CD4-positive, alpha-beta T cell treated with Interleukin-15 for 1 hour (primary cell): Measurements from ENCODE around the gene KCNMA1.
"Not testable (repeated sequence)": the region's sequence is repeated elsewhere in the genome, so short reads cannot be mapped to it uniquely, and the experiment has no call there.

Experiments used
- DNase-seq: peaks from one replicate; pipeline ENCODE4 v3.0.0-alpha.2; 2020

The KCNMA1 gene

DNA sequence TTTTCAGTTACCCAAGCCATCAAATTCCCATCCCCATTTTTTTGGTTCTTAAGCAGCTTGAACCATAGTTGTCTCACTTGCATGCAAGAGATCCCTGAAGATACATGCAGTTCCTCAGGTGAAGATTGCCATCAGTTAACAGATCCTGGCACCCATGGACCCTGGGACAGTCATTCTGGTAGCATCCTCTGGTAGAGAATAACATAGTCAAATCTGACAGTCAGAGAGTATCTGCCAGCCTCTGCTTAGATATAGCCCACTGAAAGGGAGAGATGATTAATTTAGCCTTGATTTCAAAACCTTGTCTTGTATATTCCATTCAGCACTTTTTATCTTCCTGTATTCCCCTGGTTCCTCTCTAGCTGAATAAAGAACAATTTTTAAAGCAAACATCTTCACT lies 280.4 kb downstream of the KCNMA1 start:
- no peak for DNase-seq

- no peak for DNase-seq
Observed at GRCh38 chr10:77355844-77356243, 281.8 kb downstream of the KCNMA1 start.

DNA sequence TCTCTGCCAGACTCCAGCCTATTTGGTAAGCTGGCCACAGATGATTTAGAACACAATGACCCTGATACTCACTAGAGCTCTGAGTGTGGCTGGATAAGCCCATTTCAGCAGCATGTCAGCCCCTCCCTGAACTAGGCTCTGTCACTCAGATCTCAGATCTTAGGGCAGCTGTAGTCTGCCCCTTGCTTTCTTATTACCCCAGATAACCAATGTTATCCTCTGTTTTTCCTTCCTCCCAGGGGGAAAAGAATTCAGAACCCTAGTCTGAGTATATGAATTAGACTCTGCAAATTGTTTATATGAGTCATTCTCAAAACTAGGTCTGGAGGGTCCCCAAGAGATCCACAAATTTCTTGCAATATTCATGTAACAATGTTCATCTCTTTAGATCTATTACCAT lies 286.2 kb downstream of the KCNMA1 start:
- no peak for DNase-seq

- DNase-seq, result no peak
Observed at GRCh38 chr10:77350711-77351119, 286.9 kb downstream of the KCNMA1 start.

GRCh38 chr10:77350134-77350533 lies 287.5 kb downstream of the KCNMA1 start:
- no peak for DNase-seq

- DNase-seq, result no peak
Observed at GRCh38 chr10:77349226-77349625, 288.4 kb downstream of the KCNMA1 start.

DNA sequence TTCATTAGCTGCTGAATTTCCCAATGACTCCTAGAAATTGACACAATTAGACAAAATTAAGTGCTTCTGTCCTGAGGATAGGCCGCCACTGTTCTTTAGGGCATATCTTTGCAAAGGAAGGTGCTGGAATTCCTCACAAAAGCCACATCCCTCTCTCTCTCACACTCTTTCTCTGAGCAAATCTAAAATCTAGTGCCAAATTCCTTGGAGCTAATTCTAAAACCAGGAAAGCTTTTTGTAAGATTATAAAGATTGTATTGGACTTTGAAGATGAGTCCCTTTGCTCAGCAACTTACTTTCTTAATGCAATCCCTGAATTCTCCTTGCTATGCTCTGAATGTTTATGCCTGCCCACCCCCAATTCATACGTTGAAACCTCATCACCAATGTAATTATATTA lies 288.9 kb downstream of the KCNMA1 start:
- no peak for DNase-seq

GRCh38 chr10:77348082-77348481 lies 289.5 kb downstream of the KCNMA1 start:
- DNase-seq, result no peak

GRCh38 chr10:77347052-77347451 lies 290.6 kb downstream of the KCNMA1 start:
- DNase-seq, result no peak

- DNase-seq, result no peak
Observed at GRCh38 chr10:77341055-77341454, 296.6 kb downstream of the KCNMA1 start.

DNA sequence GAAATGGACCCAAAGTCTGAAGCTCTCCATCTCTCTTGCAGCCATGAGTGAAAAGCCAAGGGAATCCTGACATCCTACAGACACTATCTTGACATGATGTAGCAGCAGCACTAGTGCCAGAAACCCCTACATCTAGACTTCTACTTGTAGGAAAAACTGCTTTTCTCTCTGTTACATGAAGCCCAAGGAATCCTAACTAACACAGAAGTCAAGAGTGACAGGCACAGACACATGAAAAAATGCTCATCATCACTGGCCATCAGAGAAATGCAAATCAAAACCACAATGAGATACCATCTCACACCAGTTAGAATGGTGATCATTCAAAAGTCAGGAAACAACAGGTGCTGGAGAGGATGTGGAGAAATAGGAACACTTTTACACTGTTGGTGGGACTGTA lies 297.7 kb downstream of the KCNMA1 start:
- not testable (repeated sequence) for DNase-seq

GRCh38 chr10:77339166-77339565 lies 298.4 kb downstream of the KCNMA1 start:
- no peak for DNase-seq

DNA sequence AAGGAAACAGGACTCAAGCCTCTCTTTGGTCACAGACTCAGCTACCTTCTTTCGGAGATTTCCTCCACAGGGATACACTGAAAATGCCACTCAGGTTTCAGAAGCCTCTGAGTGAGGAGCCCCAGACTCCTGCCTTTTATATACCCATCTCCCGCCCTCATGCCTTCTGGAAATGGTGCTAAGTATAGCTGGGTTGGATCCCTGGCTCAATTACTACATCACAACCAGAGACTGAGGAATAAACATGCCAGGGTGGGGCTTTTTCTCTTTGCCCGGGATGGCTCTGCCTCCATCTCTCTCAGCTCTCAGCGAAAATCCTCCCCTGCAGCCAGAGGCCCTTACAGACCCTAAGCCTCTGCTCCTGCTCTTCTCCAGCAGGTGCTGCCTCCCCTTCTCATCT lies 299.5 kb downstream of the KCNMA1 start:
- no peak for DNase-seq

- DNase-seq, result no peak
Observed at GRCh38 chr10:77334501-77334900, 303.1 kb downstream of the KCNMA1 start.

- no peak for DNase-seq
Observed at GRCh38 chr10:77333610-77334340, 303.8 kb downstream of the KCNMA1 start.

DNA sequence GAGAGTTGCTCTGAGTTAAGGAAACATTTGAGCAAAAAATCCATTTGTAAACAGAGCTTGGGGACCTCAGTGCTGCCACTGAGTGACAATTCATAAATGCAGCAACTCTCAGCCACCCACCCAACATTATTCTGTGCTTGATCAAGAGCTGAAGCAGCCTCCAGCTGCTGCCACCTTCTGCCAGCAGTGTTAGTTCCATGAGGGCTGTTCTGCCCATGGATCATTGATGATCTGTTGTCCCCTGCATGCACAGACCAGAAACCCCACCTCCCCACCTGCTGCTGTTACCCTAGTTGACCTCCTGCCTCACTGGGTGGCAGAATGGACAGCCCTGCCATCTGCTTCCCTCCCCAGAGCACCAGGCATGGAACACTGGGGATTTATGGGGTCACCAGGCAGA lies 305.4 kb downstream of the KCNMA1 start:
- no peak for DNase-seq

DNA sequence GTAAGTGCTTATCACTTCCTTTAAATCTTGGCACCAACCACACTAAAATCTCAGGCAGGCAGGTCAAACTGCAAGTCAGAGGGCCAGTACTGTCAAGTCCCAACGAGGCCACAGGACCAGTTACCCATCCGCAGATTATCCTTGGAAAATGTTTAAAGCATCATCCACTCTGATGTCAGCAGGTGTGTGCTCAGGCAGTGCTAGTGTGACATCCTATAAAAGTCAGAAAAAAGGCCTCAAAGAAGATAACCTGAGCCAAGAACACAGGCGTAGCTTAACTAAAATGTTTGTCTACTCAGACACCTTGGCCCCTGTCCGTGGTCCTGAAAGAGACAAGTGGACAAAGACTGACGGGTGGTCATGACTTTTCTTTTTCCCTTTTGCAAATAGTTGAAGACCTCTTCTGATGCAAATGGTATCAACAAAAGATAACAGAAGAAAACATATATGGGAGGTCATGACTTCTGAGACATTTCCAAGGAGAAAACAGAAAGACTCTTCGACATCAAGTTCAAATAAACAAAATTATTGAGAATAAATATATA lies 309.3 kb downstream of the KCNMA1 start:
- no peak for DNase-seq

DNA sequence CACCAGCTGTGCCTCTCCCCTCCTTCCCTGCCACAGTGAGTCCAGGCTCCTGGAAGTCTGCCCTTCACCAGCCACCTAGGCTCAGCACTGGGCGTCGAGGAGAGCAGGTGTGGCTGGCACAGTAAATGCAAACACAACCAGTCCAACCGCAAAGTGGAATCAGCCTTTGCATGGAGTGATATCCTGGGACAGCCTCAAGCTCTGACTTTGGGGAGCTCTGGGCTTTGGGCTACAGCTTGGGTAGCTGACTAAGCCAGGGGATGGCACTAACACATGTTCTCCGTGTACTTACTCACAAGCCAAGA lies 312.4 kb downstream of the KCNMA1 start:
- no peak for DNase-seq

DNA sequence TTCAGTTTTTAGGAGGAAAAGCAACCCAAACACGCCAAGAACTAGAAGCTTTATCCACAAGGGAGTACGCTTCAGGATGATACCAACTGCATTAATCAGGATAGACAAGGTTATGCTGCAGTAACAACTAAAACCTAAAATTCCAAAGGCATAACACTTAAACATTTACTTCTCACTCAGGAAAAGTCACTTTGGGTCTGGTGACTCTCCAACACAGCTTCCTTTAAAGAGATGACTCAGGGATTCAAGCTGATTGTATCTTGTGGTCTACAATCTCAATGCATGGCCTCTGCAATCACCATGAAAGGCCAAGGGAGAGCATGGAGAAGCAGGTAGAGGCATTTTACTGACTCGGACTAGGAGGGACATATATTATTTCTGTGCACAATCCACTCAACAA lies 315.8 kb downstream of the KCNMA1 start:
- no peak for DNase-seq

- DNase-seq, result no peak
Observed at GRCh38 chr10:77320971-77321471, 316.6 kb downstream of the KCNMA1 start.

- DNase-seq, result no peak
Observed at GRCh38 chr10:77319557-77319956, 318.1 kb downstream of the KCNMA1 start.

DNA sequence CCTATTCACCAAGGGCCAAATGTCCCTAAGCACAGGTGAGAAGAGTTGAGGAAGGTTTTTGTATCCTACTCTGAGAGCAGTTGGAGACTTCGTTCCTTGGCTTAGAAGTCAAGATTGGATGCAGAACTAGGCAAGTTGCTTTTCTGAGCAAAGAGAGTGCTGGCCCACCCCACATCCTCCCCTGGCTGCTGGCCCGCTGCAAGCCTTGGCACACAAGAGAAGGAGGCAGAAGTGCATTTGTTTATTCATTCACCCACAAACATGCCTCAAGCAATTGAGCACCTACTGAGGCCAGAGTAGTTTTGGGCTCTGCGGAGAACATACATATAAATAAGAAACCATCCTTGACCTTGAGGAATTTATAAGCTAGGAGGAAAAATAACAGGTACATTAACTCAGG lies 318.9 kb downstream of the KCNMA1 start:
- DNase-seq, result no peak

DNA sequence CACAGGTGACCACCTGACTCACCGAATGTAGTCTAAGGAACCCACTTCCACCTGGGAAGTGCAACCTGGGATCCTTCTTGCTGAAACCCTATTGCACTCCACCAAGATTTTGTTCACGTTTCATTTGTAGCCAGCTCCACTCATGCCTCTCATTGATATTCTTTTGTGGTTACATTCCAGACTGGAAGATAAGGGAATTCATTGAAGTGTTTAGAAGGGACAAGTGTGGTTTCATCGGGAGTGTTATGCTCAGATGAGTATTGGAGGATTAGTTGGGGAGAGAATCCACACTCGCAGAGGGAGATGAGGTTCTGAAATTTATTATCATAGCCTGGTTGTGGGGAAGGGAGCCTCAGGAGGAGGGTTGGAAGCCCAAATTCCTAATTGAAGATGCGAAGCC lies 320.4 kb downstream of the KCNMA1 start:
- no peak for DNase-seq

GRCh38 chr10:77315496-77316129 lies 322.0 kb downstream of the KCNMA1 start:
- DNase-seq, result no peak
